H9 (cell line): Measurements from ENCODE around the gene UROS. TPM values are rescaled to one million over a fixed set of nuclear protein-coding genes. Genes with fewer than 3 reads are reported as not detected.

ENCODE experiments used
- DNase-seq: peaks from one replicate; pipeline ENCODE4 v3.0.0-alpha.2; 2017
- H2AFZ ChIP-seq: one replicate; pipeline ENCODE4 v1.6.1; 2013; ENCODE audit warnings: mild to moderate bottlenecking, low read length, control low read depth, moderate library complexity
- H2AK5ac ChIP-seq: 2 replicates; pipeline ENCODE4 v1.6.1; 2013; ENCODE audit warnings: low read length, control low read depth, mixed read lengths; ENCODE audit not compliant: insufficient read length
- H2BK120ac ChIP-seq: one replicate; pipeline ENCODE4 v1.6.1; 2013; ENCODE audit warnings: low read depth, mild to moderate bottlenecking, low read length, control low read depth, inconsistent platforms; ENCODE audit not compliant: poor library complexity, severe bottlenecking
- H2BK12ac ChIP-seq: 2 replicates; pipeline ENCODE4 v1.6.1; 2013; ENCODE audit warnings: low read length, control low read depth, mixed read lengths, low read depth; ENCODE audit not compliant: insufficient read length
- H2BK15ac ChIP-seq: 2 replicates; pipeline ENCODE4 v1.6.1; 2013; ENCODE audit warnings: low read depth, low read length, control low read depth
- H2BK20ac ChIP-seq: one replicate; pipeline ENCODE4 v1.6.1; 2013; ENCODE audit warnings: low read depth, mild to moderate bottlenecking, low read length, control low read depth, inconsistent platforms; ENCODE audit not compliant: poor library complexity, severe bottlenecking
- H2BK5ac ChIP-seq: 2 replicates; pipeline ENCODE4 v1.6.1; 2013; ENCODE audit warnings: low read length, control low read depth, mixed read lengths; ENCODE audit not compliant: insufficient read length
- H3K14ac ChIP-seq: 2 replicates; pipeline ENCODE4 v1.6.1; 2013; ENCODE audit warnings: low read length, control low read depth; ENCODE audit not compliant: insufficient read depth
- H3K18ac ChIP-seq: 2 replicates; pipeline ENCODE4 v1.6.1; 2013; ENCODE audit warnings: low read depth, mild to moderate bottlenecking, mixed read lengths, low read length, control low read depth; ENCODE audit not compliant: insufficient read length
- H3K23ac ChIP-seq: 2 replicates; pipeline ENCODE4 v1.6.1; 2013; ENCODE audit warnings: low read length, control low read depth, mixed read lengths, low read depth; ENCODE audit not compliant: insufficient read length
- H3K23me2 ChIP-seq: 2 replicates; pipeline ENCODE4 v1.6.1; 2013; ENCODE audit warnings: low read depth, mild to moderate bottlenecking, mixed read lengths, low read length, control low read depth; ENCODE audit not compliant: insufficient read length, poor library complexity, severe bottlenecking
- H3K27ac ChIP-seq: 2 replicates; pipeline ENCODE4 v1.5.1; 2013; ENCODE audit warnings: low read length, control low read depth, mixed read lengths, low read depth; ENCODE audit not compliant: insufficient read length
- H3K27me3 ChIP-seq: 2 replicates; pipeline ENCODE4 v1.6.1; 2013; ENCODE audit warnings: low read length, control low read depth, inconsistent platforms; ENCODE audit not compliant: insufficient read depth
- H3K4ac ChIP-seq: 2 replicates; pipeline ENCODE4 v1.6.1; 2013; ENCODE audit warnings: low read depth, mild to moderate bottlenecking, control low read depth, inconsistent platforms, low read length, moderate library complexity
- H3K4me1 ChIP-seq: 2 replicates; pipeline ENCODE4 v1.6.1; 2013; ENCODE audit warnings: low read length, control low read depth, inconsistent platforms; ENCODE audit not compliant: insufficient read depth
- H3K4me2 ChIP-seq: 2 replicates; pipeline ENCODE4 v1.6.1; 2013; ENCODE audit warnings: low read length, control low read depth, mixed read lengths; ENCODE audit not compliant: insufficient read length, insufficient read depth
- H3K56ac ChIP-seq: 2 replicates; pipeline ENCODE4 v1.6.1; 2013; ENCODE audit warnings: low read depth, mild to moderate bottlenecking, mixed read lengths, low read length, control low read depth; ENCODE audit not compliant: insufficient read length
- H3K79me1 ChIP-seq: 2 replicates; pipeline ENCODE4 v1.6.1; 2013; ENCODE audit warnings: low read depth, mild to moderate bottlenecking, moderate library complexity, low read length, control low read depth, inconsistent platforms; ENCODE audit not compliant: insufficient read depth, poor library complexity, severe bottlenecking
- H3K79me2 ChIP-seq: 2 replicates; pipeline ENCODE4 v1.6.1; 2013; ENCODE audit warnings: low read length, control low read depth, inconsistent platforms; ENCODE audit not compliant: insufficient read depth
- H3K9ac ChIP-seq: 2 replicates; pipeline ENCODE4 v1.6.1; 2013; ENCODE audit warnings: low read length, control low read depth, mixed read lengths; ENCODE audit not compliant: insufficient read length; ENCODE audit errors: extremely low read depth
- H3K9me3 ChIP-seq: one replicate; pipeline ENCODE4 v1.6.1; 2013; ENCODE audit warnings: low read depth, low read length, inconsistent platforms; ENCODE audit not compliant: control insufficient read depth
- H3T11ph ChIP-seq: one replicate; pipeline ENCODE4 v1.6.1; 2013; ENCODE audit warnings: mild to moderate bottlenecking, low read length, control low read depth, inconsistent platforms
- H4K20me1 ChIP-seq: one replicate; pipeline ENCODE4 v1.6.1; 2013; ENCODE audit not compliant: control insufficient read depth, insufficient read length, insufficient read depth
- H4K5ac ChIP-seq: 2 replicates; pipeline ENCODE4 v1.6.1; 2013; ENCODE audit warnings: low read depth, mild to moderate bottlenecking, mixed read lengths, low read length, control low read depth; ENCODE audit not compliant: insufficient read length
- H4K8ac ChIP-seq: replicated peaks from 2 replicates; pipeline ENCODE4 v1.6.1; 2013; ENCODE audit warnings: low read length, control low read depth, mixed read lengths, low read depth; ENCODE audit not compliant: insufficient read length
- H4K91ac ChIP-seq: 2 replicates; pipeline ENCODE4 v1.6.1; 2013; ENCODE audit warnings: low read depth, mild to moderate bottlenecking, moderate library complexity, mixed read lengths, low read length, control low read depth; ENCODE audit not compliant: insufficient read length
- H3K27ac Mint-ChIP-seq, 3 experiments: 2 replicates in 2 of 3; 3 replicates in 1 of 3; pipeline ENCODE4 v1.8.0; 2020 to 2021; ENCODE audit warnings: mixed read lengths in 3 of 3, mild to moderate bottlenecking in 1 of 3, moderate library complexity in 1 of 3
- H3K27me3 Mint-ChIP-seq: 2 replicates; pipeline ENCODE4 v1.8.0; 2021; ENCODE audit warnings: low read depth, mild to moderate bottlenecking, moderate library complexity, mixed read lengths
- H3K36me3 Mint-ChIP-seq, 3 experiments: 2 replicates in 2 of 3; 3 replicates in 1 of 3; pipeline ENCODE4 v1.8.0; 2020 to 2021; ENCODE audit warnings: low read depth in 3 of 3, mixed read lengths in 3 of 3; ENCODE audit not compliant: insufficient read depth in 1 of 3
- H3K4me1 Mint-ChIP-seq, 2 experiments: 2 replicates each; pipeline ENCODE4 v1.8.0; 2020; ENCODE audit warnings: mixed read lengths in 2 of 2
- H3K4me3 Mint-ChIP-seq, 2 experiments: 2 replicates in 1 of 2; 3 replicates in 1 of 2; pipeline ENCODE4 v1.8.0; 2020 to 2021; ENCODE audit warnings: mild to moderate bottlenecking in 2 of 2, mixed read lengths in 2 of 2, moderate library complexity in 1 of 2
- H3K9me3 Mint-ChIP-seq, 2 experiments: 2 replicates in 1 of 2; 3 replicates in 1 of 2; pipeline ENCODE4 v1.8.0; 2020; ENCODE audit warnings: mild to moderate bottlenecking in 2 of 2, mixed read lengths in 2 of 2, moderate library complexity in 1 of 2
- CTCF ChIP-seq: fragments of 200-600 bp; sonication (generic); conservative IDR thresholded peaks from 3 replicates; pipeline ENCODE4 v1.8.0; 2021; ENCODE audit warnings: antibody characterized with exemption, mild to moderate bottlenecking
- WGBS: extraction: QIAGEN DNeasy Blood & Tissue Kit; methylation state at CpG from one replicate; pipeline ENCODE4 v1.1.7; 2013; ENCODE audit warnings: missing lambda C conversion rate, low lambda C conversion rate, mixed read lengths; ENCODE audit not compliant: insufficient read length; ENCODE audit errors: extremely low coverage; 5-methylcytosine and 5-hydroxymethylcytosine counted together
- total RNA-seq: library from RNA; stranded (reverse); gene quantifications from 2 replicates; pipeline ENCODE4 v1.2.1, GENCODE V29; 2021

Gene UROS
- total RNA-seq, 1 experiment from 2014 or later, result 42.3 TPM

GRCh38 chr10:125820701-125821100, 2.4 kb downstream of the UROS start:
- H3K4me1 Mint-ChIP-seq, result peaks cover 5 to 6% of the 10 kb centered on the region in 2 experiments
- no peaks in the 10 kb centered on the region for H3K9me3 Mint-ChIP-seq
- Histone ChIP-seq H4K8ac (no peak overlapping the region), H4K91ac (no peak overlapping the region), H3K27ac (no peak overlapping the region), H3K9ac (no peak overlapping the region), H2BK5ac (no peak overlapping the region), H3K79me2 (peaks cover 22% of the 10 kb centered on the region), H3K23ac (no peak overlapping the region), H3K18ac (no peak overlapping the region), H4K5ac (no peak overlapping the region), H3K23me2 (no peaks in the 10 kb centered on the region), H3K4me2 (no peak overlapping the region), H2BK12ac (no peak overlapping the region), H4K20me1 (no peaks in the 10 kb centered on the region), H3K56ac (no peak overlapping the region), H3K4ac (no peak overlapping the region), H3K27me3 (no peaks in the 10 kb centered on the region), H3K14ac (no peak overlapping the region), H3K9me3 (no peaks in the 10 kb centered on the region), H3K79me1 (peaks cover 2% of the 10 kb centered on the region), H3T11ph (no peak overlapping the region), H2BK15ac (no peak overlapping the region), H2BK20ac (no peak overlapping the region), H2AK5ac (no peak overlapping the region), H3K4me1 (0 out of 2 replicates have a peak, but pooled peaks cover 2% of the 10 kb centered on the region), H2AFZ (no peak overlapping the region), H2BK120ac (no peak overlapping the region)
- no peaks in the 10 kb centered on the region for H3K27me3 Mint-ChIP-seq
- TF ChIP-seq CTCF, result no peak
- peaks cover 0 to 4% (median under 1%) of the 10 kb centered on the region in 3 experiments; a peak in 3 of 7 replicates for H3K36me3 Mint-ChIP-seq
- DNase-seq, result no peak
- no peak overlapping the region for H3K27ac Mint-ChIP-seq
- no CpG with 5 or more reads among the region's 1 CpG for WGBS
- H3K4me3 Mint-ChIP-seq, result no peak overlapping the region
